ENCODE data around the gene ZNF774.
A peak's percentile ranks its signal among the peaks of the same experiment; 100 is the strongest.

ZNF774 gene

DNA sequence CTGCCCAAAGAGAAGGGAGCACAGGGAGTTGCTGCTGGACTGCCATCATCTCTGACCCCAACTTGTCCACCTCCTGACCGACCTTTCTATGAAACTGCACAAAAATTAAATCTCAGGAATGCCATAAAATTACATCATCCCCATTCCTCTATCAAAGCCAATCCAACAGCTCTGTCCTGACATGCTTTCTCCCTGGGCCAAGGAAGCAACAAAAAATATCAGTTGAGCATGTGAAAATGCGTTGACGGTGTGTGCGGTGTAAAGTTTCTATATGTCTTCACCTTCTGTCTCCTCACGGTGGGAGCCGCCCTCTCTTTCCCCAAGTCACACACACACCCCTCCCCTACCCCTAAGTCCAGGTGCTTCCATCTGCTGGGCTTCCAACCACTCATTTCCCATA, 3.6 kb upstream of the ZNF774 start:
- 98% methylated on average over 6 of the region's 6 CpGs for WGBS
- no peak overlapping the region for H3K4me3 ChIP-seq (ENCODE audit: insufficient read depth in 1 of 2, low read depth in 1 of 2, low read length in 2 of 2)
- no peak overlapping the region for H4K8ac ChIP-seq (ENCODE audit: low read length)
- no peak overlapping the region for H2BK15ac ChIP-seq (ENCODE audit: low read depth, poor library complexity, severe bottlenecking)
- H3K4me2 ChIP-seq (ENCODE audit: low read length, poor library complexity, severe bottlenecking), result no peak overlapping the region
- no peak overlapping the region for H2AFZ ChIP-seq (ENCODE audit: low read depth, low read length)
- H3K36me3 ChIP-seq (ENCODE audit: control insufficient read depth in 1 of 2, insufficient read depth in 2 of 2, low read depth in 1 of 2, low read length in 2 of 2), result no peaks in the 10 kb centered on the region
- no peak overlapping the region for H3K27ac ChIP-seq (ENCODE audit: low read length, poor library complexity, severe bottlenecking)
- H3K14ac ChIP-seq (ENCODE audit: low read length in 2 of 2), result no peak overlapping the region
- no peak overlapping the region for H3K18ac ChIP-seq (ENCODE audit: low read depth in 1 of 2, low read length in 2 of 2)
- peaks cover 8% of the 10 kb centered on the region for H3K4me1 ChIP-seq (ENCODE audit: control insufficient read depth, insufficient read depth, low read depth, low read length)
- no peak overlapping the region for H4K91ac ChIP-seq (ENCODE audit: low read length)
- DNase-seq, result no peak
- no peaks in the 10 kb centered on the region for H3K79me1 ChIP-seq (replicated peaks; ENCODE audit: low read length, poor library complexity, severe bottlenecking)
- no peak overlapping the region for H3K4ac ChIP-seq (ENCODE audit: low read depth in 1 of 2, low read length in 2 of 2)
- H2BK12ac ChIP-seq (ENCODE audit: low read length in 2 of 2), result no peak overlapping the region
- no peaks in the 10 kb centered on the region for H3K9me3 ChIP-seq (ENCODE audit: control insufficient read depth, low read length)
- H3K27me3 ChIP-seq (ENCODE audit: control insufficient read depth in 1 of 2, insufficient read depth in 1 of 2, low read length in 2 of 2), result no peaks in the 10 kb centered on the region
- H3K9ac ChIP-seq (ENCODE audit: low read length), result no peak overlapping the region
- H2BK120ac ChIP-seq (ENCODE audit: low read depth, low read length), result no peak overlapping the region
- no peak overlapping the region for H2AK5ac ChIP-seq (ENCODE audit: low read length, severe bottlenecking)
- no peak overlapping the region for H3K23ac ChIP-seq (ENCODE audit: low read length in 2 of 2)
- H2BK5ac ChIP-seq (ENCODE audit: low read depth, low read length, poor library complexity, severe bottlenecking), result no peak overlapping the region

DNA sequence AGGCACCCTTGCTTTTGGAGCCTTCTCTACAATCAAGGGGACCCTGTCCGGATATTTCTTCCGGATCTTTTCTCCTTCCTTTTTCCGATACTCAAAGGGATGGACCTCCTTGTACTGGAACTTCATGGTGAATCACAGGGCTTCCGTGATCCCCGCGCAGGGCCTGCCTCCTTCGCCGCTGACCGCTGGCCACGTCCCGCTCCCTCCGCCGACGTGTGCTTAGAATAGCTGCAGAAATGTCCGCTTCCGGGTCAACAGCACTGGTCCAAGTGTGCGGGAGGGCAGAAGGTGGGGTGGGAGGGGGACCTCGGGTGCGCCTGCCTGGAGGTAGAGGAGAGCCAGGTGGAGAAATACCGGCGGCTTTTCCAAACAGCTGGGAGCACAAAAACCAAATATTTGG, 3.0 kb upstream of the ZNF774 start:
- peaks cover 8% of the 10 kb centered on the region for H3K4me1 ChIP-seq (ENCODE audit: control insufficient read depth, insufficient read depth, low read depth, low read length)
- no peak overlapping the region for H3K4ac ChIP-seq (ENCODE audit: low read depth in 1 of 2, low read length in 2 of 2)
- no peaks in the 10 kb centered on the region for H3K36me3 ChIP-seq (ENCODE audit: control insufficient read depth in 1 of 2, insufficient read depth in 2 of 2, low read depth in 1 of 2, low read length in 2 of 2)
- H2AFZ ChIP-seq (ENCODE audit: low read depth, low read length), result no peak overlapping the region
- no peak overlapping the region for H4K91ac ChIP-seq (ENCODE audit: low read length)
- H3K14ac ChIP-seq (ENCODE audit: low read length in 2 of 2), result no peak overlapping the region
- H3K9me3 ChIP-seq (ENCODE audit: control insufficient read depth, low read length), result no peaks in the 10 kb centered on the region
- no peaks in the 10 kb centered on the region for H3K27me3 ChIP-seq (ENCODE audit: control insufficient read depth in 1 of 2, insufficient read depth in 1 of 2, low read length in 2 of 2)
- no peak overlapping the region for H2BK120ac ChIP-seq (ENCODE audit: low read depth, low read length)
- H2BK15ac ChIP-seq (ENCODE audit: low read depth, poor library complexity, severe bottlenecking), result no peak overlapping the region
- no peak overlapping the region for H2BK12ac ChIP-seq (ENCODE audit: low read length in 2 of 2)
- no peak overlapping the region for H3K4me3 ChIP-seq (ENCODE audit: insufficient read depth in 1 of 2, low read depth in 1 of 2, low read length in 2 of 2)
- H2BK5ac ChIP-seq (ENCODE audit: low read depth, low read length, poor library complexity, severe bottlenecking), result no peak overlapping the region
- no peak for DNase-seq
- WGBS, result 97% methylated on average over 19 of the region's 21 CpGs
- no peak overlapping the region for H4K8ac ChIP-seq (ENCODE audit: low read length)
- H3K4me2 ChIP-seq (ENCODE audit: low read length, poor library complexity, severe bottlenecking), result no peak overlapping the region
- no peak overlapping the region for H3K23ac ChIP-seq (ENCODE audit: low read length in 2 of 2)
- H3K9ac ChIP-seq (ENCODE audit: low read length), result no peak overlapping the region
- no peak overlapping the region for H2AK5ac ChIP-seq (ENCODE audit: low read length, severe bottlenecking)
- no peak overlapping the region for H3K18ac ChIP-seq (ENCODE audit: low read depth in 1 of 2, low read length in 2 of 2)
- no peaks in the 10 kb centered on the region for H3K79me1 ChIP-seq (replicated peaks; ENCODE audit: low read length, poor library complexity, severe bottlenecking)
- no peak overlapping the region for H3K27ac ChIP-seq (ENCODE audit: low read length, poor library complexity, severe bottlenecking)

DNA sequence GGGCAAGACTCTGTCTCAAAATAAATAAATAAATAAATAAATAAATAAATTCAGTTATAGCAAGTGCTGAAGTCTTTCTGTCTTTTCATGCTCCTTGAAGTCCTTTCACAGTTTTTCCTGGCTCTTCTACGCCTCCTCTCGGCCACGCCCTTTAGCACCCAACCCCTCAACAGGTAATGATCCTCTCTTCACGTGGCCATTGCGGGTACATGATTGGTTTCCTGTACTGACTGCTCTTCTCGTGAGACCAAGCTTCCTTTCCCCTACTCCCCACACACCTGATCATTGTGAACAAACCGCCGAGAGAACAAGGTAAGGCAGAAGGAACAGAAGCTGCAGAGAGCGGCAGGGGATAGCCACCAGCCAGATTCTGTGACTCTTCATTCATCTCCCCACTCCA, 2.3 kb upstream of the ZNF774 start:
- Histone ChIP-seq H2BK5ac (ENCODE audit: low read depth, low read length, poor library complexity, severe bottlenecking) (no peak overlapping the region), H3K4me3 (ENCODE audit: insufficient read depth in 1 of 2, low read depth in 1 of 2, low read length in 2 of 2) (no peak overlapping the region), H3K27ac (ENCODE audit: low read length, poor library complexity, severe bottlenecking) (no peak overlapping the region), H3K27me3 (ENCODE audit: control insufficient read depth in 1 of 2, insufficient read depth in 1 of 2, low read length in 2 of 2) (no peaks in the 10 kb centered on the region), H3K36me3 (ENCODE audit: control insufficient read depth in 1 of 2, insufficient read depth in 2 of 2, low read depth in 1 of 2, low read length in 2 of 2) (no peaks in the 10 kb centered on the region), H3K9me3 (ENCODE audit: control insufficient read depth, low read length) (no peaks in the 10 kb centered on the region), H2AFZ (ENCODE audit: low read depth, low read length) (no peak overlapping the region), H3K23ac (ENCODE audit: low read length in 2 of 2) (no peak overlapping the region), H3K79me1 (replicated peaks; ENCODE audit: low read length, poor library complexity, severe bottlenecking) (peaks cover 2% of the 10 kb centered on the region), H3K14ac (ENCODE audit: low read length in 2 of 2) (no peak overlapping the region), H3K4me1 (ENCODE audit: control insufficient read depth, insufficient read depth, low read depth, low read length) (peaks cover 8% of the 10 kb centered on the region), H2BK12ac (ENCODE audit: low read length in 2 of 2) (no peak overlapping the region), H2BK120ac (ENCODE audit: low read depth, low read length) (no peak overlapping the region), H3K4me2 (ENCODE audit: low read length, poor library complexity, severe bottlenecking) (no peak overlapping the region), H2AK5ac (ENCODE audit: low read length, severe bottlenecking) (no peak overlapping the region), H4K8ac (ENCODE audit: low read length) (no peak overlapping the region), H3K18ac (ENCODE audit: low read depth in 1 of 2, low read length in 2 of 2) (no peak overlapping the region), H4K91ac (ENCODE audit: low read length) (no peak overlapping the region), H2BK15ac (ENCODE audit: low read depth, poor library complexity, severe bottlenecking) (no peak overlapping the region), H3K4ac (ENCODE audit: low read depth in 1 of 2, low read length in 2 of 2) (no peak overlapping the region), H3K9ac (ENCODE audit: low read length) (no peak overlapping the region)
- WGBS, result 73% methylated on average over 9 of the region's 9 CpGs
- DNase-seq, result no peak

DNA sequence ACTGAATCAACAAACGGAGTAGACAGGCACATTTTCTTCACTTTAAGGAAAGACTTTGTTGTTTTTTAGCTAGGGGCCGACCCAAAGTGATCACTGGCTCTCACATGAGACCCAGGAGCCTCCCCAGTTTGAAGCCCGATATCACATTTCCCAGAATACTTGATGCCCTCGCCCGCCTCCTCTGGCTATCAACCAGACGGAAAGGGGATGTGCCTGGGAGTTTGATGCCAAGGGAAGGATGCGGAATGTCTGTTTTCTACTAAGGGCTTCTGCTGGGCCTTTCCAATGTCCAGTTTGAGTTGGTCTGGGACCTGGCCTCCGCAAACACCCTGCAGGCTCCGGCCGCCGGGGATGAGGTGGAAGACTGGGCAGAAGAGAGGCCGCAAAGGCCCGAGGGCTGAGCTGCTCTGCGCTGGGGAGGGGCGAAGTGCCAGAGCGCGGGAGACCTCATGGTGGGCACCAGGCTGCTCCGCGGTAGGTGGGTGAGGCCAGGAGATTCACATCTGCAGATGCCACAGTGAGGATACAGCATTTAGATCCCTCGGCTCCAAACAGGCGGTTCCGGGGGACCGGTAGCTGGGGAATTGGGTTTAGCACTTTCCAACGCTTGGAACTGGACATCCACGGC, 491 bp upstream of the ZNF774 start:
- Histone ChIP-seq H2BK12ac (ENCODE audit: low read length in 2 of 2) (no peak overlapping the region), H4K91ac (ENCODE audit: low read length) (peak overlapping the region; percentile 68), H3K79me1 (replicated peaks; ENCODE audit: low read length, poor library complexity, severe bottlenecking) (peaks cover 2% of the 10 kb centered on the region), H2BK5ac (ENCODE audit: low read depth, low read length, poor library complexity, severe bottlenecking) (no peak overlapping the region), H3K4me1 (ENCODE audit: control insufficient read depth, insufficient read depth, low read depth, low read length) (peaks cover 8% of the 10 kb centered on the region), H3K4me2 (ENCODE audit: low read length, poor library complexity, severe bottlenecking) (peak overlapping the region; percentile 59), H3K36me3 (ENCODE audit: control insufficient read depth in 1 of 2, insufficient read depth in 2 of 2, low read depth in 1 of 2, low read length in 2 of 2) (no peaks in the 10 kb centered on the region), H4K8ac (ENCODE audit: low read length) (peak overlapping the region; percentile 85), H3K9me3 (ENCODE audit: control insufficient read depth, low read length) (no peaks in the 10 kb centered on the region), H2AK5ac (ENCODE audit: low read length, severe bottlenecking) (no peak overlapping the region), H3K4ac (ENCODE audit: low read depth in 1 of 2, low read length in 2 of 2) (peak overlapping the region in 1 of 2 experiments; percentile 13), H2BK15ac (ENCODE audit: low read depth, poor library complexity, severe bottlenecking) (no peak overlapping the region), H2AFZ (ENCODE audit: low read depth, low read length) (peak overlapping the region; percentile 78), H3K18ac (ENCODE audit: low read depth in 1 of 2, low read length in 2 of 2) (no peak overlapping the region), H3K4me3 (ENCODE audit: insufficient read depth in 1 of 2, low read depth in 1 of 2, low read length in 2 of 2) (peak overlapping the region; percentile 35 to 85), H2BK120ac (ENCODE audit: low read depth, low read length) (no peak overlapping the region), H3K27ac (ENCODE audit: low read length, poor library complexity, severe bottlenecking) (no peak overlapping the region), H3K9ac (ENCODE audit: low read length) (peak overlapping the region; percentile 85), H3K23ac (ENCODE audit: low read length in 2 of 2) (no peak overlapping the region), H3K14ac (ENCODE audit: low read length in 2 of 2) (no peak overlapping the region), H3K27me3 (ENCODE audit: control insufficient read depth in 1 of 2, insufficient read depth in 1 of 2, low read length in 2 of 2) (no peaks in the 10 kb centered on the region)
- whole genome bisulfite sequencing, result 33% methylated on average over 25 of the region's 25 CpGs
- no peak for DNase-seq

Measured in mesenchymal stem cell (in vitro differentiated cells and primary cell).